Neural crest cell (in vitro differentiated cells): ENCODE data around the gene CSGALNACT2. TPM values are rescaled to one million over a fixed set of nuclear protein-coding genes. Genes with fewer than 3 reads are reported as not detected.

ENCODE experiments used
- DNase-seq: peaks from one replicate; pipeline ENCODE4 v3.0.0; 2021; ENCODE audit warnings: low read depth, mixed read lengths, low spot score
- H3K27ac Mint-ChIP-seq: one replicate; pipeline ENCODE4 v1.8.0; 2021; ENCODE audit warnings: mild to moderate bottlenecking, mixed read lengths; ENCODE audit not compliant: unreplicated experiment
- H3K27me3 Mint-ChIP-seq: 2 replicates; pipeline ENCODE4 v1.8.0; 2021; ENCODE audit warnings: low read depth, mild to moderate bottlenecking, mixed read lengths
- H3K36me3 Mint-ChIP-seq: 2 replicates; pipeline ENCODE4 v1.8.0; 2021; ENCODE audit warnings: low read depth, mild to moderate bottlenecking, mixed read lengths
- H3K4me1 Mint-ChIP-seq: 2 replicates; pipeline ENCODE4 v1.8.0; 2021; ENCODE audit warnings: mixed read lengths
- H3K4me3 Mint-ChIP-seq: one replicate; pipeline ENCODE4 v1.8.0; 2021; ENCODE audit warnings: mild to moderate bottlenecking, mixed read lengths
- H3K9me3 Mint-ChIP-seq: 2 replicates; pipeline ENCODE4 v1.8.0; 2021; ENCODE audit warnings: mixed read lengths
- total RNA-seq: library from RNA; stranded (reverse); gene quantifications from 2 replicates; pipeline ENCODE4 v1.2.1, GENCODE V29; 2021
- TF ChIP-seq, protein P1 (sequence below): fragments of 200-600 bp; sonication (generic); conservative IDR thresholded peaks from 2 replicates; pipeline ENCODE4 v1.5.0; 2021; ENCODE audit warnings: antibody characterized with exemption, mild to moderate bottlenecking

Gene CSGALNACT2
- total RNA-seq, 1 donor from 2014 or later, result 14.6 TPM

DNA sequence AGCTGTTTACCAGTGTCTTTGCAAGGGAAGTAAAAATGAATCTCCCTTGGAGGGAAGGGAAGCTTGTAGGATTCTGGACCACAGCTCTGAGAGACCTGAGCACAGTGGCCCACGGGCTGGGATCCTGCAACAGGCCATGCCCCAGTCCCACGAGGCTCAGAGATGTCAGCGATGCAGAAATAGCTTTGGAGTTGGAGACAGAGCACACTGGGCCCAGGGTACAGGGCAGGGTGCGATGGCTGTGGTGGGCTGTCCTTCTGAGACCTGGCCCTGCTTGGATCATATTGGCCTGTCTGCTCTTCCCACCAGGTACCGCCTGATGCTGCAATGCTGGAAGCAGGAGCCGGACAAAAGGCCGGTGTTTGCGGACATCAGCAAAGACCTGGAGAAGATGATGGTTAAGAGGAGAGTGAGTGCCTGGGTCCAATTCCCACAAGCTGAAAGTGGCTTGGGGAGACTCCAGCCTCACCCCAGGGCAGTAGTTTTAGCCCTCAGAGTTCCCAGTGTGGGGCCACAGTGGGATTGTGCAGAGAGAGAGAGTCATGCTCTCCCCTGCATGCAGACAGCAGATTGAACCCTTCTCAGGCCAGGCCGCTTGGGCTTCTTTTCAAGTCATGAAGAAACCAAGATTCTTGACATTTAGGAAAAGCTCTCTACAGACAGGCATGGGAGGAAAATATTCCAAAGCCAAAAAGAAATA, 13.5 kb upstream of the CSGALNACT2 start:
- Mint-ChIP-seq H3K27me3 (peaks cover 2% of the 10 kb centered on the region), H3K27ac (no peak overlapping the region), H3K4me1 (peaks cover 17% of the 10 kb centered on the region), H3K36me3 (no peaks in the 10 kb centered on the region), H3K4me3 (no peak overlapping the region), H3K9me3 (no peaks in the 10 kb centered on the region)
- DNase-seq, result no peak
- TF ChIP-seq, protein P1, sequence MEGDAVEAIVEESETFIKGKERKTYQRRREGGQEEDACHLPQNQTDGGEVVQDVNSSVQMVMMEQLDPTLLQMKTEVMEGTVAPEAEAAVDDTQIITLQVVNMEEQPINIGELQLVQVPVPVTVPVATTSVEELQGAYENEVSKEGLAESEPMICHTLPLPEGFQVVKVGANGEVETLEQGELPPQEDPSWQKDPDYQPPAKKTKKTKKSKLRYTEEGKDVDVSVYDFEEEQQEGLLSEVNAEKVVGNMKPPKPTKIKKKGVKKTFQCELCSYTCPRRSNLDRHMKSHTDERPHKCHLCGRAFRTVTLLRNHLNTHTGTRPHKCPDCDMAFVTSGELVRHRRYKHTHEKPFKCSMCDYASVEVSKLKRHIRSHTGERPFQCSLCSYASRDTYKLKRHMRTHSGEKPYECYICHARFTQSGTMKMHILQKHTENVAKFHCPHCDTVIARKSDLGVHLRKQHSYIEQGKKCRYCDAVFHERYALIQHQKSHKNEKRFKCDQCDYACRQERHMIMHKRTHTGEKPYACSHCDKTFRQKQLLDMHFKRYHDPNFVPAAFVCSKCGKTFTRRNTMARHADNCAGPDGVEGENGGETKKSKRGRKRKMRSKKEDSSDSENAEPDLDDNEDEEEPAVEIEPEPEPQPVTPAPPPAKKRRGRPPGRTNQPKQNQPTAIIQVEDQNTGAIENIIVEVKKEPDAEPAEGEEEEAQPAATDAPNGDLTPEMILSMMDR, result no peak

DNA sequence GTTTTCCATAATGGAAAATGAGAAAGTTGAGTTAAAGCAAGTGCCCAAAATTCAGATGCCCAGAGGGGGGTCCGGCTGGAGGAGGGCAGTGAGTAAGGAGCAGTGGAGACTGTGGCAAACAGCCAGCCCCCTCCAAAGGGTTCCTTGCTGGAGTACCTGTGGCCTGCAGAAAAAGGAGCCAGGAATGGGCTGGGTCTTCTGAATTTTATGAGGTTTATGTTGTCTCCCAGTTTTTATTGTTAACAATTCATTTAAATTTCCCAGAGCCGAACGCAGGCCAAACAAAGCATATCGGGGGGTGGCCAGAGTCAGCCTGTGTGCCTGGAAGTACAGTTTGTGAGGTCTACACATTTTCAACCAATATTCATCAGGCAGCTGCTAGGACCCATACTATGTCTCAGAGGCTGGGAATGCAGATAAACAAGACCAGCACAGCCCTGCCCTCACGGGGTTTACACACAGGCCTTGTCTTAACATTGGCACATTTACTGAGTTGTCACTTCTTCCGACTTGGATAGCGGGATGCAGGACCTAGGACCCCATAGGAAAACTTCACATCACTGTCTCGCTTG, 12.9 kb upstream of the CSGALNACT2 start:
- H3K9me3 Mint-ChIP-seq, result no peaks in the 10 kb centered on the region
- peaks cover 15% of the 10 kb centered on the region for H3K4me1 Mint-ChIP-seq
- H3K4me3 Mint-ChIP-seq, result no peak overlapping the region
- TF ChIP-seq, protein P1, result no peak
- no peak overlapping the region for H3K27ac Mint-ChIP-seq
- no peaks in the 10 kb centered on the region for H3K36me3 Mint-ChIP-seq
- DNase-seq, result no peak
- peaks cover 2% of the 10 kb centered on the region for H3K27me3 Mint-ChIP-seq

DNA sequence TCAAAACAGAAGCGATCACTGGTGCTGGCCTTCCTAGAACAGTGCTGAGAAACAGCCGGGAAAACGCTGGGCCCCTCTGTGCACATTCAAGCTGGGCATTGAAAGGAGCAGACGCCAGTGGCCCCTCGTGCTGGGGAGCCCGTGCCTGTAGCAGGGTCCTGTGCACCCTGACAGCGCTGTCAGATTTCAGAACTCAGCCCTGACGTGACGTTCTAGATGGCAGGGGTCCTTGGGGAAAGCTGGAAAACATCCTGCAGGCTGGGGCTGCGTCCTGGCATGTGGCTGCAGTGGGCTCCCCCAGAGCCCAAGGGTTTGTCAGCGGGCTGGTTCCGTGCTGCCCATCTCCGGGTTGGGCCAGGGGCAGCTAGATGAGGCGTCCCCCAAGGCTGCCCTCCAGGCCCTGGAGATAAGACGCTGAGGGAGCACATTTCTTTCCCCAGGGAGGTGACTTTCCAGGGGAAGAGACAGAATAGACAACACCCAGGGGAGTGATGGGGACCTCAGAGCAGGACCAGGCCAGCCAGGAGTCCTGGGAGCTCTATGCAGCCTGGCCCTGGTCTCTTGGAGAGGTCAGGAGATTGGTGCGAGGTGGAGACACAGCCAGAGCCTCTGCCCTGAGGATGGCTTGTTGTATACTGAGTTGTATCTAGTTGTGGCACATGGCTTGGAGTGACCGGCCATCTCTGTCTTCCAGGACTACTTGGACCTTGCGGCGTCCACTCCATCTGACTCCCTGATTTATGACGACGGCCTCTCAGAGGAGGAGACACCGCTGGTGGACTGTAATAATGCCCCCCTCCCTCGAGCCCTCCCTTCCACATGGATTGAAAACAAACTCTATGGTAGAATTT, 12.1 kb upstream of the CSGALNACT2 start:
- no peaks in the 10 kb centered on the region for H3K9me3 Mint-ChIP-seq
- DNase-seq, result no peak
- H3K27me3 Mint-ChIP-seq, result peaks cover 2% of the 10 kb centered on the region
- H3K27ac Mint-ChIP-seq, result peak overlapping the region; percentile 6
- H3K36me3 Mint-ChIP-seq, result no peaks in the 10 kb centered on the region
- H3K4me1 Mint-ChIP-seq, result peaks cover 8% of the 10 kb centered on the region
- H3K4me3 Mint-ChIP-seq, result no peak overlapping the region
- TF ChIP-seq, protein P1, result no peak

DNA sequence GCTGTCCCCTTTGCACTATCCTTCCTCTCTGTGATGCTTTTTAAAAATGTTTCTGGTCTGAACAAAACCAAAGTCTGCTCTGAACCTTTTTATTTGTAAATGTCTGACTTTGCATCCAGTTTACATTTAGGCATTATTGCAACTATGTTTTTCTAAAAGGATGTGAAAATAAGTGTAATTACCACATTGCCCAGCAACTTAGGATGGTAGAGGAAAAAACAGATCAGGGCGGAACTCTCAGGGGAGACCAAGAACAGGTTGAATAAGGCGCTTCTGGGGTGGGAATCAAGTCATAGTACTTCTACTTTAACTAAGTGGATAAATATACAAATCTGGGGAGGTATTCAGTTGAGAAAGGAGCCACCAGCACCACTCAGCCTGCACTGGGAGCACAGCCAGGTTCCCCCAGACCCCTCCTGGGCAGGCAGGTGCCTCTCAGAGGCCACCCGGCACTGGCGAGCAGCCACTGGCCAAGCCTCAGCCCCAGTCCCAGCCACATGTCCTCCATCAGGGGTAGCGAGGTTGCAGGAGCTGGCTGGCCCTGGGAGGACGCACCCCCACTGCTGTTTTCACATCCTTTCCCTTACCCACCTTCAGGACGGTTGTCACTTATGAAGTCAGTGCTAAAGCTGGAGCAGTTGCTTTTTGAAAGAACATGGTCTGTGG, 11.4 kb upstream of the CSGALNACT2 start:
- Mint-ChIP-seq H3K36me3 (no peaks in the 10 kb centered on the region), H3K27ac (no peak overlapping the region), H3K27me3 (peaks cover 2% of the 10 kb centered on the region), H3K4me1 (no peaks in the 10 kb centered on the region), H3K9me3 (no peaks in the 10 kb centered on the region), H3K4me3 (no peak overlapping the region)
- no peak for DNase-seq
- TF ChIP-seq, protein P1, result no peak

DNA sequence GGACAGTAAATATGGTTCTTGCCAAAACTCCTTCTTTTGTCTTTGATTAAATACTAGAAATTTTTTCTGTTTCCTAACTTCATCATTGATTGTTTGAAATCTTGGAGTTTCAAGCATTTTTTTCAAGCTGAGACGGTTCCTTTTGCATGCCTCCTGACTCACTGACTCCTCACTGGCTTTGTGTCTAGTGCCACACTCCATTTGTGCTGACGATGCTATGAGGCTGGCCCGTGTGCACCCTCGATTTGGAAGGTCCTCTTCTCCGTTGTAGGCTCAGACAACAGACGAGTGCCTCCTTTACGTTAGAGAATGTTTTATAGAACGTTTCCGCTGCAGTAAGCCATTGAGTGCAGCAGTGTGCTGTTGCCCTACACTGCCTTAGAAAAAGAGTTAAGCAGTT, 10.8 kb upstream of the CSGALNACT2 start:
- Mint-ChIP-seq H3K4me3 (no peak overlapping the region), H3K27ac (no peak overlapping the region), H3K9me3 (no peaks in the 10 kb centered on the region), H3K4me1 (no peaks in the 10 kb centered on the region), H3K36me3 (no peaks in the 10 kb centered on the region), H3K27me3 (peaks cover 2% of the 10 kb centered on the region)
- DNase-seq, result no peak
- TF ChIP-seq, protein P1, result no peak
